Mesenchymal stem cell (in vitro differentiated cells and primary cell): ENCODE data around the gene RPS10.

Source experiments
- DNase-seq: peaks from one replicate; pipeline ENCODE4 v3.0.0-alpha.2; 2013
- H2AFZ ChIP-seq: one replicate; pipeline ENCODE4 v1.6.1; 2013; ENCODE audit warnings: low read depth, mild to moderate bottlenecking, control low read depth, inconsistent platforms, low read length, moderate library complexity
- H2AK5ac ChIP-seq: 2 replicates; pipeline ENCODE4 v1.6.1; 2013; ENCODE audit warnings: low read length, moderate library complexity, mild to moderate bottlenecking, inconsistent platforms; ENCODE audit not compliant: severe bottlenecking
- H2BK120ac ChIP-seq: one replicate; pipeline ENCODE4 v1.6.1; 2013; ENCODE audit warnings: low read depth, mild to moderate bottlenecking, inconsistent platforms, low read length, moderate library complexity
- H2BK12ac ChIP-seq, 2 experiments: one replicate each; pipeline ENCODE4 v1.6.1; 2013; ENCODE audit warnings: inconsistent platforms in 2 of 2, low read length in 2 of 2, mild to moderate bottlenecking in 2 of 2, moderate library complexity in 2 of 2, control low read depth in 1 of 2
- H2BK15ac ChIP-seq: one replicate; pipeline ENCODE4 v1.6.1; 2013; ENCODE audit warnings: mild to moderate bottlenecking, low read depth, inconsistent platforms; ENCODE audit not compliant: poor library complexity, severe bottlenecking
- H2BK5ac ChIP-seq: 2 replicates; pipeline ENCODE4 v1.6.1; 2013; ENCODE audit warnings: low read depth, mild to moderate bottlenecking, low read length, control low read depth, inconsistent platforms; ENCODE audit not compliant: poor library complexity, severe bottlenecking
- H3K14ac ChIP-seq, 2 experiments: one replicate each; pipeline ENCODE4 v1.6.1; 2013; ENCODE audit warnings: inconsistent platforms in 2 of 2, low read length in 2 of 2, control low read depth in 1 of 2, mild to moderate bottlenecking in 1 of 2, moderate library complexity in 1 of 2
- H3K18ac ChIP-seq, 2 experiments: one replicate each; pipeline ENCODE4 v1.6.1; 2013; ENCODE audit warnings: inconsistent platforms in 2 of 2, low read length in 2 of 2, control low read depth in 1 of 2, low read depth in 1 of 2, mild to moderate bottlenecking in 1 of 2
- H3K23ac ChIP-seq, 2 experiments: one replicate each; pipeline ENCODE4 v1.6.1; 2013; ENCODE audit warnings: inconsistent platforms in 2 of 2, low read length in 2 of 2, mild to moderate bottlenecking in 2 of 2, moderate library complexity in 2 of 2, control low read depth in 1 of 2
- H3K27ac ChIP-seq: 2 replicates; pipeline ENCODE4 v1.5.1; 2013; ENCODE audit warnings: mild to moderate bottlenecking, moderate library complexity, low read length, control low read depth, inconsistent platforms; ENCODE audit not compliant: poor library complexity, severe bottlenecking
- H3K27me3 ChIP-seq, 2 experiments: 2 replicates each; pipeline versions ENCODE4 v1.6.1 to v1.7.0; 2013; ENCODE audit warnings: low read length in 2 of 2, mild to moderate bottlenecking in 2 of 2, moderate library complexity in 2 of 2, control low read depth in 1 of 2, inconsistent platforms in 1 of 2; ENCODE audit not compliant: control insufficient read depth in 1 of 2, insufficient read depth in 1 of 2
- H3K36me3 ChIP-seq, 2 experiments: 2 replicates each; pipeline versions ENCODE4 v1.6.1 to v1.7.0; 2013; ENCODE audit warnings: low read length in 2 of 2, control low read depth in 1 of 2, inconsistent platforms in 1 of 2, low read depth in 1 of 2, mild to moderate bottlenecking in 1 of 2; ENCODE audit not compliant: insufficient read depth in 2 of 2, control insufficient read depth in 1 of 2
- H3K4ac ChIP-seq, 2 experiments: one replicate each; pipeline ENCODE4 v1.6.1; 2013; ENCODE audit warnings: inconsistent platforms in 2 of 2, low read length in 2 of 2, mild to moderate bottlenecking in 2 of 2, moderate library complexity in 2 of 2, control low read depth in 1 of 2, low read depth in 1 of 2
- H3K4me1 ChIP-seq: 2 replicates; pipeline ENCODE4 v1.6.1; 2013; ENCODE audit warnings: low read depth, low read length, control low read depth; ENCODE audit not compliant: control insufficient read depth, insufficient read depth
- H3K4me2 ChIP-seq: 2 replicates; pipeline ENCODE4 v1.6.1; 2013; ENCODE audit warnings: low read length, mild to moderate bottlenecking, inconsistent platforms; ENCODE audit not compliant: poor library complexity, severe bottlenecking
- H3K4me3 ChIP-seq, 2 experiments: 2 replicates each; pipeline versions ENCODE4 v1.5.1 to v1.7.0; 2013; ENCODE audit warnings: low read length in 2 of 2, mild to moderate bottlenecking in 2 of 2, control low read depth in 1 of 2, low read depth in 1 of 2; ENCODE audit not compliant: insufficient read depth in 1 of 2
- H3K79me1 ChIP-seq: replicated peaks from 2 replicates; pipeline ENCODE4 v1.6.1; 2013; ENCODE audit warnings: mild to moderate bottlenecking, control low read depth, low read length, inconsistent platforms; ENCODE audit not compliant: poor library complexity, severe bottlenecking
- H3K9ac ChIP-seq: 2 replicates; pipeline ENCODE4 v1.7.0; 2013; ENCODE audit warnings: mild to moderate bottlenecking, low read length, moderate library complexity
- H3K9me3 ChIP-seq: 2 replicates; pipeline ENCODE4 v1.7.0; 2013; ENCODE audit warnings: mild to moderate bottlenecking, low read length; ENCODE audit not compliant: control insufficient read depth
- H4K8ac ChIP-seq: one replicate; pipeline ENCODE4 v1.6.1; 2013; ENCODE audit warnings: inconsistent platforms, mild to moderate bottlenecking, low read length, moderate library complexity
- H4K91ac ChIP-seq: one replicate; pipeline ENCODE4 v1.6.1; 2013; ENCODE audit warnings: mild to moderate bottlenecking, low read length, inconsistent platforms
- WGBS: methylation state at CpG from one replicate; pipeline ENCODE4 v1.1.7; 2013; ENCODE audit warnings: mixed read lengths; 5-methylcytosine and 5-hydroxymethylcytosine counted together

The RPS10 gene

GRCh38 chr6:34418367-34418766, 7.5 kb downstream of the RPS10 start:
- H2AFZ ChIP-seq = no peak overlapping the region
- H3K23ac ChIP-seq = no peak overlapping the region
- H2BK120ac ChIP-seq = no peak overlapping the region
- H2BK15ac ChIP-seq = no peak overlapping the region
- no peak overlapping the region for H2AK5ac ChIP-seq
- no peak overlapping the region for H4K8ac ChIP-seq
- H3K4me2 ChIP-seq = no peak overlapping the region
- H3K14ac ChIP-seq = no peak overlapping the region
- 97% methylated on average over 5 of the region's 5 CpGs for WGBS
- peaks cover 12% of the 10 kb centered on the region for H3K79me1 ChIP-seq
- peak overlapping the region; percentile 42 for H3K9ac ChIP-seq
- H3K27ac ChIP-seq = no peak overlapping the region
- no peak overlapping the region for H3K18ac ChIP-seq
- H2BK5ac ChIP-seq = no peak overlapping the region
- no peaks in the 10 kb centered on the region for H3K27me3 ChIP-seq
- H3K4me3 ChIP-seq = no peak overlapping the region
- peaks cover 3% of the 10 kb centered on the region for H3K4me1 ChIP-seq
- DNase-seq = no peak
- H3K36me3 ChIP-seq = peaks cover 71 to 73% of the 10 kb centered on the region in 2 experiments
- no peak overlapping the region for H4K91ac ChIP-seq
- no peak overlapping the region for H3K4ac ChIP-seq
- H3K9me3 ChIP-seq = no peaks in the 10 kb centered on the region
- H2BK12ac ChIP-seq = no peak overlapping the region

- H3K4ac ChIP-seq = no peak overlapping the region
- peaks cover 58 to 63% of the 10 kb centered on the region in 2 experiments for H3K36me3 ChIP-seq
- no peak overlapping the region for H3K18ac ChIP-seq
- H3K4me3 ChIP-seq = no peak overlapping the region
- H2BK12ac ChIP-seq = no peak overlapping the region
- H3K9me3 ChIP-seq = no peaks in the 10 kb centered on the region
- no peak overlapping the region for H2AFZ ChIP-seq
- no peaks in the 10 kb centered on the region for H3K4me1 ChIP-seq
- no peak for DNase-seq
- H3K9ac ChIP-seq = no peak overlapping the region
- H4K8ac ChIP-seq = no peak overlapping the region
- H3K4me2 ChIP-seq = no peak overlapping the region
- H3K27ac ChIP-seq = no peak overlapping the region
- no peak overlapping the region for H2BK120ac ChIP-seq
- peaks cover 10% of the 10 kb centered on the region for H3K79me1 ChIP-seq
- no peak overlapping the region for H4K91ac ChIP-seq
- no peaks in the 10 kb centered on the region for H3K27me3 ChIP-seq
- H3K14ac ChIP-seq = no peak overlapping the region
- H2BK15ac ChIP-seq = no peak overlapping the region
- H3K23ac ChIP-seq = no peak overlapping the region
- no peak overlapping the region for H2AK5ac ChIP-seq
- no peak overlapping the region for H2BK5ac ChIP-seq
- 89% methylated on average over 7 of the region's 7 CpGs for WGBS
These were observed 8.9 kb downstream of the RPS10 start for GRCh38 chr6:34416877-34417371.

- Histone ChIP-seq H4K8ac (no peak overlapping the region), H3K14ac (no peak overlapping the region), H3K4me1 (no peaks in the 10 kb centered on the region), H3K4me2 (no peak overlapping the region), H2BK120ac (no peak overlapping the region), H3K27ac (no peak overlapping the region), H2AFZ (no peak overlapping the region), H3K23ac (no peak overlapping the region), H2BK15ac (no peak overlapping the region), H3K27me3 (no peaks in the 10 kb centered on the region), H3K18ac (no peak overlapping the region), H4K91ac (no peak overlapping the region), H3K4ac (no peak overlapping the region), H3K79me1 (peaks cover 4% of the 10 kb centered on the region), H3K36me3 (peaks cover 45 to 47% of the 10 kb centered on the region in 2 experiments), H2BK5ac (no peak overlapping the region), H3K9ac (peak overlapping the region; percentile 79), H2AK5ac (no peak overlapping the region), H3K9me3 (no peaks in the 10 kb centered on the region), H3K4me3 (peak overlapping the region in 1 of 2 experiments; percentile 1), H2BK12ac (no peak overlapping the region)
- 95% methylated on average over 10 of the region's 11 CpGs for WGBS
- DNase-seq = peak; percentile 54
These were observed 10.6 kb downstream of the RPS10 start for GRCh38 chr6:34414999-34415858.

GRCh38 chr6:34412643-34413214, 13.1 kb downstream of the RPS10 start:
- Histone ChIP-seq H3K36me3 (peaks cover 23 to 24% of the 10 kb centered on the region in 2 experiments), H3K4me3 (no peak overlapping the region), H3K27me3 (no peaks in the 10 kb centered on the region), H2BK5ac (no peak overlapping the region), H4K91ac (no peak overlapping the region), H2AK5ac (no peak overlapping the region), H2BK120ac (no peak overlapping the region), H2BK12ac (no peak overlapping the region), H3K9ac (no peak overlapping the region), H3K18ac (no peak overlapping the region), H3K79me1 (peaks cover 6% of the 10 kb centered on the region), H3K14ac (no peak overlapping the region), H4K8ac (no peak overlapping the region), H3K23ac (no peak overlapping the region), H3K4ac (no peak overlapping the region), H3K4me1 (no peaks in the 10 kb centered on the region), H3K9me3 (no peaks in the 10 kb centered on the region), H3K4me2 (no peak overlapping the region), H2AFZ (no peak overlapping the region), H2BK15ac (no peak overlapping the region), H3K27ac (no peak overlapping the region)
- whole genome bisulfite sequencing = 100% methylated on average over 4 of the region's 5 CpGs
- no peak for DNase-seq
